Measurements from ENCODE around the gene XYLT1. TPM values are rescaled to one million over a fixed set of nuclear protein-coding genes. Genes with fewer than 3 reads are reported as not detected.

The XYLT1 gene
- total RNA-seq, 2 donors from 2014 or later: 5.1 to 19.3 TPM

GRCh38 chr16:17457513-17457912, 13.2 kb downstream of the XYLT1 start:
- 60% methylated on average over 3 of the region's 3 CpGs for WGBS

GRCh38 chr16:17454162-17454730, 16.5 kb downstream of the XYLT1 start:
- DNase-seq (ENCODE audit: low spot score): no peak
- no peak for TF ChIP-seq POLR2A (IDR thresholded peaks at IDR 0.05)
- TF ChIP-seq POLR2AphosphoS5 (IDR thresholded peaks at IDR 0.05): no peak
- no peak for TF ChIP-seq CTCF (IDR thresholded peaks at IDR 0.05)
- Histone ChIP-seq H3K4me3 (no peak overlapping the region), H3K27me3 (replicated peaks; ENCODE audit: insufficient read depth) (no peaks in the 10 kb centered on the region), H3K36me3 (no peaks in the 10 kb centered on the region), H3K4me1 (replicated peaks) (no peaks in the 10 kb centered on the region), H3K9me3 (no peaks in the 10 kb centered on the region), H3K27ac (no peak overlapping the region)
- intact Hi-C loops (cut with DNase I): no loop called here
- 69% methylated on average over 4 of the region's 4 CpGs for WGBS

More at GRCh38 chr16:17457513-17457912, 13.2 kb downstream of the XYLT1 start:
- Histone ChIP-seq H3K27me3 (replicated peaks; ENCODE audit: insufficient read depth) (no peaks in the 10 kb centered on the region), H3K27ac (no peak overlapping the region), H3K4me1 (replicated peaks) (no peaks in the 10 kb centered on the region), H3K9me3 (no peaks in the 10 kb centered on the region), H3K4me3 (no peak overlapping the region), H3K36me3 (no peaks in the 10 kb centered on the region)
- intact Hi-C loops (cut with DNase I): no loop called here
- TF ChIP-seq CTCF (IDR thresholded peaks at IDR 0.05) (no peak), POLR2A (IDR thresholded peaks at IDR 0.05) (no peak), POLR2AphosphoS5 (IDR thresholded peaks at IDR 0.05) (no peak)
- no peak for DNase-seq (ENCODE audit: low spot score)

GRCh38 chr16:17453364-17454038, 17.3 kb downstream of the XYLT1 start:
- WGBS: 55% methylated on average over 8 of the region's 8 CpGs
- H3K27ac ChIP-seq: no peak overlapping the region
- TF ChIP-seq POLR2A (IDR thresholded peaks at IDR 0.05): no peak
- no peak for TF ChIP-seq POLR2AphosphoS5 (IDR thresholded peaks at IDR 0.05)
- TF ChIP-seq CTCF (IDR thresholded peaks at IDR 0.05): no peak
- no peak overlapping the region for H3K4me3 ChIP-seq
- intact Hi-C loops (cut with DNase I): no loop called here
- DNase-seq (ENCODE audit: low spot score): no peak
- H3K36me3 ChIP-seq: no peaks in the 10 kb centered on the region
- H3K4me1 ChIP-seq (replicated peaks): no peaks in the 10 kb centered on the region
- no peaks in the 10 kb centered on the region for H3K27me3 ChIP-seq (replicated peaks; ENCODE audit: insufficient read depth)
- no peaks in the 10 kb centered on the region for H3K9me3 ChIP-seq

- no peak overlapping the region for H3K27ac ChIP-seq
- WGBS: 94% methylated on average over 2 of the region's 2 CpGs
- H3K27me3 ChIP-seq (replicated peaks; ENCODE audit: insufficient read depth): no peaks in the 10 kb centered on the region
- DNase-seq (ENCODE audit: low spot score): no peak
- TF ChIP-seq POLR2AphosphoS5 (IDR thresholded peaks at IDR 0.05) (no peak), POLR2A (IDR thresholded peaks at IDR 0.05) (no peak), CTCF (IDR thresholded peaks at IDR 0.05) (no peak)
- H3K4me1 ChIP-seq (replicated peaks): no peaks in the 10 kb centered on the region
- H3K9me3 ChIP-seq: no peaks in the 10 kb centered on the region
- no peak overlapping the region for H3K4me3 ChIP-seq
- intact Hi-C loops (cut with DNase I): no loop called here
- no peaks in the 10 kb centered on the region for H3K36me3 ChIP-seq
Measured at GRCh38 chr16:17452922-17453321, 17.8 kb downstream of the XYLT1 start.

GRCh38 chr16:17451843-17452242, 18.9 kb downstream of the XYLT1 start:
- Histone ChIP-seq H3K9me3 (no peaks in the 10 kb centered on the region), H3K4me1 (replicated peaks) (no peaks in the 10 kb centered on the region), H3K36me3 (no peaks in the 10 kb centered on the region), H3K27me3 (replicated peaks; ENCODE audit: insufficient read depth) (no peaks in the 10 kb centered on the region), H3K4me3 (no peak overlapping the region), H3K27ac (no peak overlapping the region)
- no peak for DNase-seq (ENCODE audit: low spot score)
- intact Hi-C loops (cut with DNase I): no loop called here
- TF ChIP-seq CTCF (IDR thresholded peaks at IDR 0.05) (no peak), POLR2AphosphoS5 (IDR thresholded peaks at IDR 0.05) (no peak), POLR2A (IDR thresholded peaks at IDR 0.05) (no peak)
- WGBS: 83% methylated on average over 3 of the region's 3 CpGs
